ENCODE results near the gene WASF3. TPM values are rescaled to one million over a fixed set of nuclear protein-coding genes. Genes with fewer than 3 reads are reported as not detected.
A peak's percentile ranks its signal among the peaks of the same experiment; 100 is the strongest.

The WASF3 gene
- total and polyA plus RNA-seq, 8 donors = 3.6 to 9.3 (median 5.2) TPM

GRCh38 chr13:26594363-26594762 lies 36.9 kb downstream of the WASF3 start:
- Histone ChIP-seq H3K27ac (no peak overlapping the region), H3K4me1 (no peaks in the 10 kb centered on the region), H3K27me3 (no peaks in the 10 kb centered on the region), H3K4me3 (no peak overlapping the region), H3K9me3 (no peaks in the 10 kb centered on the region), H3K36me3 (no peaks in the 10 kb centered on the region)
- FAIRE-seq (no peak), ATAC-seq (no peak), DNase-seq (no peak)
- WGBS, 2 donors = 83 to 90% methylated on average over 8 of the region's 8 CpGs
- intact Hi-C loops (cut with DNase I) = no loop called here
- TF ChIP-seq CTCF (IDR thresholded peaks at IDR 0.05) = no peak

- Histone ChIP-seq H3K27me3 (no peaks in the 10 kb centered on the region), H3K27ac (no peak overlapping the region), H3K4me1 (no peaks in the 10 kb centered on the region), H3K4me3 (no peak overlapping the region), H3K9me3 (no peaks in the 10 kb centered on the region), H3K36me3 (no peaks in the 10 kb centered on the region)
- no peak for TF ChIP-seq CTCF (IDR thresholded peaks at IDR 0.05)
- intact Hi-C loops (cut with DNase I) = no loop called here
- ATAC-seq = no peak
- no peak for FAIRE-seq
- WGBS, 2 donors = 96 to 97% methylated on average over 2 of the region's 2 CpGs
- DNase-seq = no peak
These were observed 39.0 kb downstream of the WASF3 start for GRCh38 chr13:26596458-26596857.

DNA sequence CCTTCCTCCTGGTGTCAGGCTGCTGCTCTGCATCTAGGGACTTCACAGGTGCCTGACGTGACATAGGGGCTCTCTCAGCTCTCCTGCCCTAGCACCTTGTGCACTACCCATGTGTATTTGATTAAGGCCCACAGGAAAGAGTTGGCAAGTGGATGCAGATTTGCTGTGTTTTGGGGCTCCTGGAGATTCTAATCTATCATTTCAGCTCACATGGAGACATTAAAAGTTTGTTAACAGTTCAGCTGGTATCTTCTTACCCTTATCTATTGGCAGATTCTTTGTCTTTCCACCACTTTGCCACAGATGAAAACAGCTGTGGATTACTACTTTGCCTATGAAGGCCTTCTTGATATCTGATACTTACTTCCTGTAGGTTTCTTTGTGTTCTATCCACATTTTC lies 41.9 kb downstream of the WASF3 start:
- no peak for FAIRE-seq
- WGBS, 2 donors = 98 to 100% methylated on average over 1 of the region's 1 CpG
- no peak for ATAC-seq

DNA sequence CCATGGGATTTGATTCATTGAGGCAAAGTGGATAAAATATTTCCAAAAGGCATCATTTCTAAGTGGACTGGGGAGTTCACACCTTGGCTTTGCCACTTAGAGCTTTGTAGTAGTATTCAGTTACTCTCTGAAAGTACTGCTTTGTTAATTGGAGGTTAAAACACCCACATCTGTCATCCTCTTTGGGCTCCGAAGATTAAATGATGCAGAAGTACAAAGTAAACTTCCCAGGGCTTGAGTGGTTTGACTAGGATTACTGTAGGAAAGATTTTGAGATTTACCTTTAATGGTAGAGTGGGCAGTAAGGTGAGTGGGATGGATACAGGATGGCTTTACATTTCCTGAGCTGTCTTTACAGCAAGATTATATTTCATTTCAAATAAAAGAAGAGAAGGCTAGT lies 42.4 kb downstream of the WASF3 start:
- WGBS, 2 donors = 66 to 70% methylated on average over 1 of the region's 1 CpG
- no peak for DNase-seq

More for the DNA sequence above, 41.9 kb downstream of the WASF3 start:
- intact Hi-C loops (cut with DNase I) = no loop called here
- no peaks in the 10 kb centered on the region for H3K27me3 ChIP-seq
- no peak for TF ChIP-seq CTCF (IDR thresholded peaks at IDR 0.05)
- H3K27ac ChIP-seq = no peak overlapping the region
- H3K36me3 ChIP-seq = no peaks in the 10 kb centered on the region
- no peak overlapping the region for H3K4me3 ChIP-seq
- H3K4me1 ChIP-seq = no peaks in the 10 kb centered on the region
- DNase-seq = no peak
- H3K9me3 ChIP-seq = no peaks in the 10 kb centered on the region

More for the DNA sequence above, 42.4 kb downstream of the WASF3 start:
- H3K4me1 ChIP-seq = peaks cover 0 to under 1% (median 0%) of the 10 kb centered on the region in 3 donors
- TF ChIP-seq CTCF (IDR thresholded peaks at IDR 0.05) = no peak
- ATAC-seq (peak in 1 of 4 donors; percentile 38), FAIRE-seq (no peak)
- H3K27me3 ChIP-seq = no peaks in the 10 kb centered on the region
- intact Hi-C loops (cut with DNase I) = no loop called here
- H3K36me3 ChIP-seq = no peaks in the 10 kb centered on the region
- no peak overlapping the region for H3K4me3 ChIP-seq
- H3K27ac ChIP-seq = no peak overlapping the region
- H3K9me3 ChIP-seq = no peaks in the 10 kb centered on the region

Measured in pancreas (tissue), 10 donors.